Right lobe of liver (tissue), 4 donors: Measurements from ENCODE around the gene MACROD2.

Experiments used
- CTCF ChIP-seq, 4 donors: fragments of 200-600 bp in 3 of 4; fragments of 450-650 bp in 1 of 4; IDR thresholded peaks; one replicate each; pipeline versions ENCODE4 v1.5.1 to v1.8.0; 2016 to 2022; ENCODE audit warnings: antibody characterized with exemption in 4 of 4, mild to moderate bottlenecking in 2 of 4
- POLR2A ChIP-seq: fragments of 450-650 bp; IDR thresholded peaks from one replicate; pipeline ENCODE4 v1.6.1; 2017; ENCODE audit warnings: antibody characterized with exemption, mild to moderate bottlenecking
- donor health status: DM: no; HTN: no; CAD: no.
- donor health status: DM: no; HTN: no; CAD: no.
- donor health status: DM: no; HTN: yes; CAD: no.

- TF ChIP-seq CTCF (IDR thresholded peaks at IDR 0.05) (no peak), POLR2A (no peak)
Measured at GRCh38 chr20:15069355-15069754, 1074.0 kb downstream of the MACROD2 start.
